ENCODE measurements around the gene CENPE.

The CENPE gene

DNA sequence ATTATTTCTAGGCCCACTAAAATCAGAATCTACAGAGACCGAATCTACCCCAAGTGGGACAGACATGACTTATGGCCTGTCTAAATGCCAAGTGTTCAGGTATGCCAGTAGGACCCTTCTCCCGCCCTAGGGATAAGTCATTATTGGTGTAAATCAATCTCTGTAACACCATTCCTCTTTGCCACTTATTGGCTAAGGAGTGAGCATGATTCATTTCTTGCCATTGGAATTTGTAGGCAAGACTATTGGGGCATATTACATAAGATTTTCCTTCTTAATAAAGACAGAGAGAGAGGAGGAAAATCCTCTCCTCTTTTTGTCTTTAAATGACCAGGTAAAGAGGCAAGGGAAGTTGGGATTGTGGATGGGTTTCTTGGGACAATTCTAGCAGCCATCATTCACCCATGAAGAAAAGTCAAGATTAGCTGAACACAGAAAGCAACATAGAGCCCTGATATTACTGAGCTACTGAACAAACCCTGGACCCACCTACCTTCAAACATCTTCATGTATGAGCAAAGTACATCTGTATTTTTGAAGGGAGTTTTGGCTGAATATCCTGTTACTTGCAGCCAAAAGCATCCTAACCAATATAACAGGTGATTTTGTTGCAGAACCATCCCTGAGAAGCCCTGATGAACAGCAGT lies 124.2 kb downstream of the CENPE start:
- no peak for DNase-seq (ENCODE audit: insufficient read length)
- FAIRE-seq: no peak
- TF ChIP-seq TAF1 (IDR thresholded peaks at IDR 0.05; ENCODE audit: borderline replicate concordance, low read depth, low read length) (no peak), POLR2A (IDR thresholded peaks at IDR 0.05; ENCODE audit: low read depth, low read length) (no peak), POLR2AphosphoS5 (IDR thresholded peaks at IDR 0.05; ENCODE audit: low read depth, low read length) (no peak)

DNA sequence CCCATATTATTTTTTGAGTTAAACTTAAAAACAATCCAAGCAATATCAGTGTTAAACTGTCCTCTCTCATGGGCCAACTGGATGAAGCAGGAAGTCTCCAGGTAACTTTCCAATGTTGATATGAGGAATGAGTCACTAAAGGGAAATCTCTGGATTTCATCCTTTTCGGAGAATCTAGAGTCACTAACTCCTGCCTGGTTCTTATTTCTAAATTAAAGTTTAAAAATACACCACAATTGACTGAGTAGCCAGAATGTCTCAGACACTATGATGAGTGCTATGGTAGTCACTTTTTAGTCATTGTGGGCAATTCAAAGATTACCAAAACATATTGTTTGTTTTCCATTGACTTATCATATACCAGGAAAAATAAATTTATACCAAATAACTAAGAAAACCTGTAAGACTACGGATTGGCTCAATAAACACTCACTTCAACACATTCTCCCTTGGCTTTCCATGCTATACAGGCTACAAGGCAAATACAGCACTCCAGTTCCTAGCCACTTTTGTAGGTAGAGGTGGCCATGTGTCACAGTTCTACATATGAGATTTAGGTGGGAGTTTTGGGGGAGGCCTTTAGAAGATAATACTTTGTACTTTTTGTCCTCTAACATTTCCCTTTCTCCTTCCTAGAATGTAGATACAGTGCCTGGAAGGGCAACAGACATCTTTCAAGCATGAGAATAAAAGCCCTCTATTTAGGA lies 130.1 kb downstream of the CENPE start:
- FAIRE-seq: peak; percentile 27
- TF ChIP-seq POLR2AphosphoS5 (IDR thresholded peaks at IDR 0.05; ENCODE audit: low read depth, low read length): no peak
- no peak for TF ChIP-seq POLR2A (IDR thresholded peaks at IDR 0.05; ENCODE audit: low read depth, low read length)
- TF ChIP-seq TAF1 (IDR thresholded peaks at IDR 0.05; ENCODE audit: borderline replicate concordance, low read depth, low read length): no peak
- no peak for DNase-seq (ENCODE audit: insufficient read length)

DNA sequence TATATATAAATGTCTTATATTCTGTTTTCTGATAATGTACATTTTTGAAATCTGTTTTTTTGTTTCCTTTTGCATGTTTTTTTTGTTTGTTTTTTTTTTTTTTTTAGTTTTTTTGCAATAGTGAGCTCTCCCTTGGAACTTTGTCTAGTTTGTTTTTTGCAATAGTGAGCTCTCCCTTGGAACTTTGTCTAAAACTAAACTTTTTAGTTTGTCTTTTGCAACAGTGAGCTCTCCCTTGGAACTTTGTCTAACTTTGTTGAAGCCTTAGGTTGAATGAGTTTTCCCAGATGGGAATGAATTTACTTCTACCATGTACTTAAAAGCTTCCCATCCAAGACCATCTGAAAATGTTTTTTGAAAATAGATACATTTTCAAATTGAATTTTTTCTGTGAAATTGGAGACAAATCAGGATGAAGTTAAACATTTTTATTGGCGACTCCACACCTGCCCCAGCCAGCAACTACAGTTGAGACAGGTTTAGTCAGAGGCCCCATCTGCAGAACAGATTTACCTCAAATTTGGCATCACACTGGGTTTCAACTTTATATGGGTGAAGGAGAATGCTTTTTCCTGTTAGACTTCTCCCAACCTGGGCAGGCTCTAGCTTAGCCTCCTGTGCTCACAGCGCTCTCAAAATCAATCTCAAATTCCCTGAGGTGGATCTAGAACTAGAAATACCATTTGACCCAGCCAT lies 137.5 kb downstream of the CENPE start:
- no peak for FAIRE-seq
- TF ChIP-seq POLR2AphosphoS5 (IDR thresholded peaks at IDR 0.05; ENCODE audit: low read depth, low read length) (no peak), TAF1 (IDR thresholded peaks at IDR 0.05; ENCODE audit: borderline replicate concordance, low read depth, low read length) (no peak), POLR2A (IDR thresholded peaks at IDR 0.05; ENCODE audit: low read depth, low read length) (no peak)
- DNase-seq (ENCODE audit: insufficient read length): no peak
